ENCODE results near the gene MSH6.

The MSH6 gene

GRCh38 chr2:47796090-47796697 is 13.2 kb downstream of the MSH6 start:
- ChIA-PET CTCF (no interaction called here), POLR2A (no interaction called here)
- no peak for TF ChIP-seq CTCF (IDR thresholded peaks at IDR 0.05; ENCODE audit: control extremely low read depth, extremely low read depth, low read depth, missing control alignments)
- DNase-seq (ENCODE audit: extremely low spot score) = no peak

- POLR2A ChIA-PET = no interaction called here
- CTCF ChIA-PET = interaction anchor here (1.5 kb wide), 1 partner anchor 410 kb away, joined by 4 read pairs; no protein-coding TSS in a partner anchor
- DNase-seq (ENCODE audit: extremely low spot score) = no peak
- TF ChIP-seq CTCF (IDR thresholded peaks at IDR 0.05; ENCODE audit: control extremely low read depth, extremely low read depth, low read depth, missing control alignments) = no peak
Measured at GRCh38 chr2:47798631-47799030, 15.7 kb downstream of the MSH6 start.

DNA sequence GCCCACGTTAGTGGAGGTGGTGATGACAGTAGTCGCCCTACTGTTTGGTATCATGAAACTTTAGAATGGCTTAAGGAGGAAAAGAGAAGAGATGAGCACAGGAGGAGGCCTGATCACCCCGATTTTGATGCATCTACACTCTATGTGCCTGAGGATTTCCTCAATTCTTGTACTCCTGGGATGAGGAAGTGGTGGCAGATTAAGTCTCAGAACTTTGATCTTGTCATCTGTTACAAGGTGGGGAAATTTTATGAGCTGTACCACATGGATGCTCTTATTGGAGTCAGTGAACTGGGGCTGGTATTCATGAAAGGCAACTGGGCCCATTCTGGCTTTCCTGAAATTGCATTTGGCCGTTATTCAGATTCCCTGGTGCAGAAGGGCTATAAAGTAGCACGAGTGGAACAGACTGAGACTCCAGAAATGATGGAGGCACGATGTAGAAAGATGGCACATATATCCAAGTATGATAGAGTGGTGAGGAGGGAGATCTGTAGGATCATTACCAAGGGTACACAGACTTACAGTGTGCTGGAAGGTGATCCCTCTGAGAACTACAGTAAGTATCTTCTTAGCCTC is 16.2 kb downstream of the MSH6 start:
- POLR2A ChIA-PET = no interaction called here
- DNase-seq (ENCODE audit: extremely low spot score) = no peak
- TF ChIP-seq CTCF (IDR thresholded peaks at IDR 0.05; ENCODE audit: control extremely low read depth, extremely low read depth, low read depth, missing control alignments) = no peak
- CTCF ChIA-PET = interaction anchor here (1.0 to 1.1 kb wide), 2 partner anchors 12 to 35 kb away, joined by 3 read pairs; no protein-coding TSS in a partner anchor

DNA sequence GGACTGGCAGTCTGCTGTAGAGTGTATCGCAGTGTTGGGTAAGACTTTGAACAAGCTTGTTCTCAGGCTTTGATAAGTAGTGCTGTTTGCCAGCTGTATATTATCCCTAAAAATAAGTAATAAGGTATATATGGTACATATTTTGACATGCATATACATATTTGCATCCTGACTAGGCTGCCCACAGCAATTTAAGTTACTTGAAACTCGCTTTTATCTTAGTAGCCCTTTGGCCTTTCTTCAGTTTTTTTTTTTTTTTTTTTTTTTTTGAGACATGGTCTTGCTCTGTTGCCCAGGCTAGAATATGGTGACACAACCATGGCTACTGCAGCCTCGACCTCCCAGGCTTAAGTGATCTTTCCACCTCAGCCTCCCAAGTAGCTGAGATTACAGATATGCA is 18.2 kb downstream of the MSH6 start:
- ChIA-PET CTCF (interaction anchor here (0.9 to 1.1 kb wide), 2 partner anchors 9 to 306 kb away, joined by 3 to 4 read pairs; no protein-coding TSS in a partner anchor), POLR2A (interaction anchor here (0.8 kb wide), 1 partner anchor 13 kb away, joined by 3 read pairs; no protein-coding TSS in a partner anchor)
- DNase-seq (ENCODE audit: extremely low spot score) = no peak
- TF ChIP-seq CTCF (IDR thresholded peaks at IDR 0.05; ENCODE audit: control extremely low read depth, extremely low read depth, low read depth, missing control alignments) = no peak

GRCh38 chr2:47803363-47803762 is 20.4 kb downstream of the MSH6 start:
- POLR2A ChIA-PET = no interaction called here
- TF ChIP-seq CTCF (IDR thresholded peaks at IDR 0.05; ENCODE audit: control extremely low read depth, extremely low read depth, low read depth, missing control alignments) = no peak
- DNase-seq (ENCODE audit: extremely low spot score) = no peak
- CTCF ChIA-PET = interaction anchor here (0.9 to 1.2 kb wide), 2 partner anchors 10 to 36 kb away, joined by 3 to 4 read pairs; no protein-coding TSS in a partner anchor

DNA sequence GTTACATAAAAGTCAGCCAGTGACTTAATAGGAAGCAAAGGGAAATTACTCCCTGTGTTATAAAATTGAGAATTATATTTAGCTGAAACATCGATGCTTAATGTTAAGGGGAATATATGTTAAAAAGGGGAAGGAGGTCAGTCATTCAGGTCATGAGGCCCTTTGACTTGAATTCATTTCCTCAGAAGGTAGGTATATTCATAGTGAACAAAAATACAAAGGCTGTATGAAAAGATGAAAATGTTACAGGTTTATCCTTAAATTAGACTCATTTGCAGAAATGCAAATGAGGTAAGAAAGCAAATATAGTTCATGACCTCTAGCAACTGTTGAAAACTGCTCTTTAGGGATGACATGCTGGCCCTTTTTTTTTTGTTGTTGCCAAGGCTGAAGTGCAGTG is 20.8 kb downstream of the MSH6 start:
- DNase-seq (ENCODE audit: extremely low spot score) = no peak
- ChIA-PET CTCF (interaction anchor here (0.9 to 1.2 kb wide), 3 partner anchors 10 to 36 kb away, joined by 3 to 4 read pairs (median 3); no protein-coding TSS in a partner anchor), POLR2A (interaction anchor here (1.2 kb wide), 1 partner anchor 21 kb away, joined by 7 read pairs; the partner anchor contains the start of gene MSH6)
- no peak for TF ChIP-seq CTCF (IDR thresholded peaks at IDR 0.05; ENCODE audit: control extremely low read depth, extremely low read depth, low read depth, missing control alignments)

Data from GM10248 (cell line).